Tibial nerve (tissue), 3 donors: ENCODE data around the gene IRGQ.

Experiments used
- POLR2A ChIP-seq, 2 donors: fragments of 450-650 bp; IDR thresholded peaks; one replicate each; pipeline ENCODE4 v1.6.1; 2017; ENCODE audit warnings: antibody characterized with exemption in 2 of 2, mild to moderate bottlenecking in 2 of 2, moderate library complexity in 2 of 2
- TF ChIP-seq, protein P1 (sequence below), 5 experiments: fragments of 200-600 bp in 3 of 5; fragments of 450-650 bp in 2 of 5; sonication (generic) in 3 of 5; IDR thresholded peaks; one replicate each; pipeline ENCODE4 v1.5.1; 2016 to 2019; ENCODE audit warnings: antibody characterized with exemption in 5 of 5, mild to moderate bottlenecking in 3 of 5, moderate library complexity in 2 of 5

DNA sequence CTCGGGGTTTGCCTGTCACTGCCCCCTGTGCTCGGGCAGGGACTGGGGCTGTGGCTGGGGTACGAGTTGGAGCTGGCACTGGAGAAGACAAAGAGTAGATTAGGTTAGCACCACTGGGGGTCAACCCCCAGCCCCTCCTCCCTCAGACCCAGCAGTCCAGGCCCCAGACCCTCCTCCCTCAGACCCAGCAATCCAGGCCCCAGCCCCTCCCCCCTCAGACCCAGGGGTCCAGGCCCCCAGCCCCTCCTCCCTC lies 43.8 kb downstream of the IRGQ start:
- TF ChIP-seq, protein P1, sequence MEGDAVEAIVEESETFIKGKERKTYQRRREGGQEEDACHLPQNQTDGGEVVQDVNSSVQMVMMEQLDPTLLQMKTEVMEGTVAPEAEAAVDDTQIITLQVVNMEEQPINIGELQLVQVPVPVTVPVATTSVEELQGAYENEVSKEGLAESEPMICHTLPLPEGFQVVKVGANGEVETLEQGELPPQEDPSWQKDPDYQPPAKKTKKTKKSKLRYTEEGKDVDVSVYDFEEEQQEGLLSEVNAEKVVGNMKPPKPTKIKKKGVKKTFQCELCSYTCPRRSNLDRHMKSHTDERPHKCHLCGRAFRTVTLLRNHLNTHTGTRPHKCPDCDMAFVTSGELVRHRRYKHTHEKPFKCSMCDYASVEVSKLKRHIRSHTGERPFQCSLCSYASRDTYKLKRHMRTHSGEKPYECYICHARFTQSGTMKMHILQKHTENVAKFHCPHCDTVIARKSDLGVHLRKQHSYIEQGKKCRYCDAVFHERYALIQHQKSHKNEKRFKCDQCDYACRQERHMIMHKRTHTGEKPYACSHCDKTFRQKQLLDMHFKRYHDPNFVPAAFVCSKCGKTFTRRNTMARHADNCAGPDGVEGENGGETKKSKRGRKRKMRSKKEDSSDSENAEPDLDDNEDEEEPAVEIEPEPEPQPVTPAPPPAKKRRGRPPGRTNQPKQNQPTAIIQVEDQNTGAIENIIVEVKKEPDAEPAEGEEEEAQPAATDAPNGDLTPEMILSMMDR (IDR thresholded peaks at IDR 0.05), result no peak
- TF ChIP-seq POLR2A (IDR thresholded peaks at IDR 0.05), result no peak
